ENCODE results near the gene LNX1.

DNA sequence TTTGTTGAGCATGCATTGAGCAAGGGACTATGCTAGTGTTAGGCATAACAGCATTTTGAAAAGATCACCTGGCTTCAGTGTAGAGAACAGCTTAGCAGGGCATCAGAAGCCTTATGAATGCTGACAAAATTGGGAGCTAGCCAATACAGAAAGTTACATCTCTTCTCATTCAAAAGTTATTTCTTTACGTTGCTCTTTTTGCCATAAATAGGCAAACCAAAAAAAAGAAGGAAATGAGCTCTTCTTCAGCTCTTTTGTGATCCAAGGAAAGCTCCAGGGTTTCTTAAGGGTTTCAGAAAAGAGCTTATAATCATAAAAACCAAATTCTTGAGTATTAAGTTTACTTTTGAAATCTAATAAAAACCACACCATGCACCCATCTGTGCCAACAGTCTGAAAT is 35.2 kb upstream of the LNX1 start:
- no peak for TF ChIP-seq YY1 (IDR thresholded peaks at IDR 0.05; ENCODE audit: insufficient read depth, insufficient read length)
- no peak for TF ChIP-seq ZNF274 (IDR thresholded peaks at IDR 0.05; ENCODE audit: low read depth, low read length)
- TF ChIP-seq SUZ12 (IDR thresholded peaks at IDR 0.05; ENCODE audit: extremely low read depth, insufficient read depth, insufficient read length): no peak
